Suprapubic skin (tissue), 4 donors: ENCODE measurements around the gene FOXA3.

Source experiments
- EP300 ChIP-seq: sonication (generic); formaldehyde crosslinking; IDR thresholded peaks from one replicate; pipeline ENCODE4 v1.6.1; 2017; ENCODE audit warnings: antibody characterized with exemption
- POLR2A ChIP-seq, 2 donors: fragments of 450-650 bp; IDR thresholded peaks; one replicate each; pipeline ENCODE4 v1.6.1; 2017; ENCODE audit warnings: antibody characterized with exemption in 2 of 2, mild to moderate bottlenecking in 2 of 2, moderate library complexity in 2 of 2
- POLR2AphosphoS5 ChIP-seq, 3 donors: sonication (generic); formaldehyde crosslinking; IDR thresholded peaks; one replicate each; pipeline ENCODE4 v1.6.1; 2017; ENCODE audit warnings: antibody characterized with exemption in 3 of 3
- TF ChIP-seq, protein P1 (sequence below), 2 donors: fragments of 200-600 bp in 1 of 2; fragments of 450-650 bp in 1 of 2; sonication (generic) in 1 of 2; IDR thresholded peaks; one replicate each; pipeline ENCODE4 v1.5.1; 2016 to 2019; ENCODE audit warnings: antibody characterized with exemption in 2 of 2, mild to moderate bottlenecking in 1 of 2, moderate library complexity in 1 of 2

- TF ChIP-seq, protein P1, sequence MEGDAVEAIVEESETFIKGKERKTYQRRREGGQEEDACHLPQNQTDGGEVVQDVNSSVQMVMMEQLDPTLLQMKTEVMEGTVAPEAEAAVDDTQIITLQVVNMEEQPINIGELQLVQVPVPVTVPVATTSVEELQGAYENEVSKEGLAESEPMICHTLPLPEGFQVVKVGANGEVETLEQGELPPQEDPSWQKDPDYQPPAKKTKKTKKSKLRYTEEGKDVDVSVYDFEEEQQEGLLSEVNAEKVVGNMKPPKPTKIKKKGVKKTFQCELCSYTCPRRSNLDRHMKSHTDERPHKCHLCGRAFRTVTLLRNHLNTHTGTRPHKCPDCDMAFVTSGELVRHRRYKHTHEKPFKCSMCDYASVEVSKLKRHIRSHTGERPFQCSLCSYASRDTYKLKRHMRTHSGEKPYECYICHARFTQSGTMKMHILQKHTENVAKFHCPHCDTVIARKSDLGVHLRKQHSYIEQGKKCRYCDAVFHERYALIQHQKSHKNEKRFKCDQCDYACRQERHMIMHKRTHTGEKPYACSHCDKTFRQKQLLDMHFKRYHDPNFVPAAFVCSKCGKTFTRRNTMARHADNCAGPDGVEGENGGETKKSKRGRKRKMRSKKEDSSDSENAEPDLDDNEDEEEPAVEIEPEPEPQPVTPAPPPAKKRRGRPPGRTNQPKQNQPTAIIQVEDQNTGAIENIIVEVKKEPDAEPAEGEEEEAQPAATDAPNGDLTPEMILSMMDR (IDR thresholded peaks at IDR 0.05): no peak
- TF ChIP-seq POLR2A (IDR thresholded peaks at IDR 0.05) (no peak), POLR2AphosphoS5 (IDR thresholded peaks at IDR 0.05) (no peak), EP300 (no peak)
Measured at GRCh38 chr19:45913874-45914830, 50.0 kb downstream of the FOXA3 start, which contains the start of gene NANOS2.
